Activated effector memory CD4-positive, alpha-beta T cell treated with Interleukin-2 at 50 U/mL for 16 hours (primary cell): Measurements from ENCODE around the gene PATJ.
"Not testable (repeated sequence)": the region's sequence is repeated elsewhere in the genome, so short reads cannot be mapped to it uniquely, and the experiment has no call there.

ENCODE experiments used
- DNase-seq: peaks from one replicate; pipeline ENCODE4 v3.0.0-alpha.2; 2020

PATJ gene

DNA sequence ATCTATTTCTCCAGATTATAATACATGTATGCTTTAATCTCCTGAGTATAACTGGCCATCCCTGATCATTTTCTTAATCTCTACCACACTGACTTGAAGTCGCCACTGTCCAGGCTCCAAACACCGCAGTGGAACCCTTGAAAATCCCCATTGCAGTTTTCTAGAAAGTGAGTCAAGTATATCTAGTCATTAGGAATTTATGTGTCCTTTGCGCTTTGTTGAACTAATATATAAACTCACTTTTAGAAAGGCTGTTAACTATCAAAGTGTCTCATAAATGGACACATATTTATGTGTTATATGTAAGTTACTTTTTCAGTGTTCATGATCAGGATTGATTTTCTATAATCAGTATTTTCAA, 211.5 kb downstream of the PATJ start:
- no peak for DNase-seq

DNA sequence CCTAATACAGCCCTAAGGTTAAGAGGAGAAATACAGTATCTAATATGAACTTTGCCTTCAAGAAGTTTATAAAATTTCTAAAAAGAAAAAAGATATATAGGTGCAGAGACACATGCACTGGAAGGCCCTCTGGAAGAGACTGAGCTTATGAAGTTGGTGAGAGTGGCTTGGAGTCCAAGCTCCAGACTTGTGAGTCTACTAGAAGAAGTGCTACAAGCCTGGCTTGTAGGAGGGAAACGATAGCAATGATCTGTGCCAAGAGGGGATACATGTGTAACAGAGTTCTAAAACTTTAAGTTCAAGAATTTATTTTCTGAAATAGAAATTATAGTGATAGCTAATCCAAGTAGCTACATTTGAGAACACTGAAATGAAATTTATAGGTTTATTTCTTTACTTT, 213.0 kb downstream of the PATJ start:
- no peak for DNase-seq

DNA sequence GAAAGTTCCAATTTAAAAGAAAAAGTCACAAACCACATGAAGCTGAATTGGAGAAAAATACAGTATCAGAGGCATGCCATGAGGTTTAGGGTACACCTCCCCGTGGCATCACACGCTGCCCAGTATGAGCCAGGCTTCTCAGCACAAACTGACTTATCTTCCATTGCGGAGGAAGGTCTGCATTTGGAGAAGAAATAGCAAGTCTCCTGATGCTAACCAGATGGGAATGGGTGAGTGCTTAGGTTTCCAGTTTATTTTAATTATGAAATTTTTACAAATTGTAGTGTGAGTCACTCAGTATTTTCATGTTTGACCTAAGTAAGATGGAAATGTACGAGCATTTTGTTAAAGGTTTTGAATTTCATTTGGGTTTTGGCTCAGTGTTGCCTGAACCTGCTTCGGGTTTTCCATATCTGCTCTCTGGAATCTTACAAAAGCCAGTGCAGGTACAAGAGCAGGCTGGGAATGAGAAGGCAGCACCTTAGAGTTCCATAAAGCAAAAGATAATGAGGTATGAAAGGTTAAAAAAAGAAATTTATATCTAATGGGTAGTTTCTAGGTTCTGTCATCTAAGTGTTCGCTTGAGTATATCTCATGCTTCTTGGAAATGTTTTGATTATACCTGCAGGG, 213.9 kb downstream of the PATJ start:
- DNase-seq, result no peak

DNA sequence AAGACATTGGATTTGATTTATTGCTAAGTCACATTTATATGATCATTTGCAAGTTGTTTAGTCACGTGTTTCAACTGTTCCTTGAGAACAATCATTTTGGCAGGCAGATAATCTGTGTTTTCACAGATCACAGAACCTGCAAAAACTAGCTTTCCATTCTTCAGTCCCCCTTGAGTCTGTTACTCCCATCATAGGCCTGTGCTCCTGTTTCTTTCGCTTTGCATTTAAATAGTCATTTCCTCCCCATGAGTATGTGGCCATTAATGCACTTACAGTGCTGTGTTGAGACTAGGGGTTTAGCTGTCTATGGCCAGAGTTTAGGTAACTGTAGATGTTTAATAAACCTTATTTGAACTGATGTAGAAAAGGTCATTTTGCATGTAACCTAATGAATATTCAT, 214.5 kb downstream of the PATJ start:
- DNase-seq, result no peak

DNA sequence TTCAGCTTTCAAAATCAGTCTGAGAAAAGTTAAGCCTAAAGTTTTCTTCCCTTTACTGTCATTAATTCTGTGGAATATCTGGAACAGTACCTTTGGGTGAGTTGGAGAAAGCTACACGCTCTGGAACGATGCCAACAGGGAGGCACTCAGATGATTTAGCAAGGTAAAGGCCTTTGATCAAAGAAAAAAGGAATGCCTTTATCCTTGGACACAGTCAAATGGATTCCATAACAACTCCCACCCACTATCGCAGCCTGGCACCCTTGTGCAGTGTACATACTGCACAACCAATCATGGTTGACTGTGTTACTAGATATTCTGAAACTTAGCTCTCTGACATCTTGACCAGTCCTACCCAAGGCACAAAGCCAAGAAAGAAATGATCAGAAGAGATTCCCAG, 218.7 kb downstream of the PATJ start:
- DNase-seq, result no peak

DNA sequence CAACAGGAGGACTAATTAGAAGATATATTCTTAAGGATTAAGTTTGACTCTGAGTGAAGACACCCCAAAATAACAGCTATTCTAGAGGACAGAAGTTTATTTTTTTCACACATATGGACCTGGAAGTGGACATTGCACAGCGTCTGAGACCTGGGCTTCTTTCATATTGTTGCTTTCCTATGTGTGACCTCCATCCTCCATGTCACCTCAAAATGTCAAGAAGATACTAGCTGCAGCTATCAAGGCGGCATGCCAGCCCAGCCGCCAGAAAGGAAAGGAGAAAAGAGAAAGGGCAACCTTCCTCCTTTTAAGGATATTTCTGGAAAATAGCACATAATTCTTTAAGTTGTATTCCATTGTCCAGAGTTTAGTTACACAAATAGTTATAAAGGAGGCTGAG, 220.4 kb downstream of the PATJ start:
- no peak for DNase-seq

DNA sequence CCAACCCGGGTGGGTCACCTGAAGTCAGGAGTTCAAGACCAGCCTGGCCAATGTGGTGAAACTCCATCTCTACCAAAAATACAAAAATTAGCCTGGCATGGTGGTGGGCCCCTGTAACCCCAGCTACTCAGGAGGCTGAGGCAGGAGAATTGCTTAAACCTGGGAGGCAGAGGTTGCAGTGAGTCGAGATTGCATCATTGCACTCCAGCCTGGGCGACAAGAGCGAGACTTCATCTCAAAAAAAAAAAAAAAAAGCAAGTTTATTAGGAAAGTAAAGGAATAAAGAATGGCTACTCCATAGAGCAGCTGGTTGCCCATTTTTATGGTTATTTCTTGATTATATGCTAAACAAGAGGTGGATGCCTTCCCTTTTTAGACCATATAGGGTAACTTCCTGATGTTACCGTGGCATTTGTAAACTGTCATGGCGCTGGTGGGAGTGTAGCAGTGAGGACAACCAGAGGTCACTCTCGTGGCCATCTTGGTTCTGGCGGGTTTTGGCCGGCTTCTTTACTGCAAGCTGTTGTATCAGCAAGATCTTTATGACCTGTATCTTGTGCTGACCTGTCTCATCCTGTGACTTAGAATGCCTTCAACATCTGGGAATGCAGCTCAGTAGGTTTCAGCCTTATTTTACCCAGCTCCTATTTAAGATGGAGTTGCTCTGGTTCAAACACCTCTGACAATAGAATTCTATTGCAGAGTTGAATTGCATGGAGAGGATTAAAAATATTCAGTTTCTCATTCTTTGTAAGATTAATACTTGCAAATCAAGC, 224.4 kb downstream of the PATJ start:
- not testable (repeated sequence) for DNase-seq

DNA sequence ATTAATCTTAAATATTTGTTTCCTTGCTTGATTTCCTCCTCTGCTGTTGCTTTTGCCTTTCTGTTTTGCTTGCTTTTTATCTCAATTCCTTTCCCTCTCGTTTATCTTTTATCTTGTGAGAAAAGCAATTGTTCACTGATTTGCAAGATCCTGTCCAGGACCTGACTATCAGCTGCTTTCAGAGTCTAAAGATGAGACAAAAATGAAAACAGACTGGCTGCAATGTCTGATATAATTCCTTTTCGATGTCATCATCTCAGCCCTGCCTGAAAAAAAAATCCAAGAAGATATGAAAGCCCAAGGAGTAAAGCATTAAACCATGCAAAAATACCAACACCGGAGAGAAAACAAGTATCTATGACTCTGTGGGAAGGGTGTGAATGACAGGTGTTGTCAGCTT, 225.5 kb downstream of the PATJ start:
- DNase-seq, result no peak

DNA sequence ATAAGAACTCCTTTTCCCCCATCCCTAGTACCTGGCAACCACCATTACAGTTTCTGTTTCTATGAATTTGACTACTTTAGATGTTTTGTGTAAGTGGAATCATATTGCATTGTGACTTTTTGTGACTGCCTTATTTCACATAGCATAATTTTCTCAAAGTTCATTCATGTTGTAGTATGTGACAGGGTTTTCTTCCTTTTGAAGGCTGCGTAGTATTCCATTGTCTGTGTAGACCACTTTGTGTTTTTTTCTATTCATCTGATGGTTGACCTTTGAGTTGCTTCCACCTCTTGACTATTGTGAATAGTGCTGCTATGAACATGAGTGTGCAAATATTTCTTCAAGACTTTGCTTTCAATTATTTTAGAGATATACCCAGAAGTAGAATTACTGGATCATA, 226.6 kb downstream of the PATJ start:
- DNase-seq, result no peak

DNA sequence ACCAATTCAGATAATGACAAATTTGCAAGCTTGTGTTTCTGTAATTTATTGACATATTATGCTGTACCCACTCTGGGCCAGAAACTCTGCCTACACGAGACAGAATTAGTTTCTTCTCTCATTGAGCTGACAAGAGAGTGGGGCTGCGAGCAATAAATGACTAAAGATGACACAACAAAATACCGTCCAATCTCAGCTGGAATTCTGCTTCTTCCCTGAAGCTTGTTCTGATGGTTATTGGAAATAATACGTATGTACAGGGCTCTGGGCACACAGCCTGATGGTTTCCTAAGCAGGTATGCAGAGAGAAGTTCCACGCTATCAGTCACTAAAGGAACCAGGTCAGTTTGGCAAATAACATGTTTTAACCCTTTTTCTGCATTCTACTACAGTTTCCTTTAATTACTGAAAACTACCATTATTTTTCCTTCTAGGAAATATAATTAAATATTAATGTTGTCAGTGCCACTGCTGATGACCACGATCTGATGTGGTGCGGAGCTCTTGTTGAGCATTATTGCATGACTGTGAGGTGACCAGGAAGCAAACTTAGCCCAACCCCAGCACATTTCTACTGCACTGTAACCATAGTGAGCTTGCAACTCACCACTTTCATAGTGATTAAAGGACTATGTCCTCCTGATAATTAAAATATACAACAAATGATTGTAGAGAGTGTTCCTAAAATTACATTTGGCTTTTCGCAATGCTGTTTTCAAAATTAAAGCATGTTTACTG, 231.0 kb downstream of the PATJ start:
- DNase-seq, result no peak

DNA sequence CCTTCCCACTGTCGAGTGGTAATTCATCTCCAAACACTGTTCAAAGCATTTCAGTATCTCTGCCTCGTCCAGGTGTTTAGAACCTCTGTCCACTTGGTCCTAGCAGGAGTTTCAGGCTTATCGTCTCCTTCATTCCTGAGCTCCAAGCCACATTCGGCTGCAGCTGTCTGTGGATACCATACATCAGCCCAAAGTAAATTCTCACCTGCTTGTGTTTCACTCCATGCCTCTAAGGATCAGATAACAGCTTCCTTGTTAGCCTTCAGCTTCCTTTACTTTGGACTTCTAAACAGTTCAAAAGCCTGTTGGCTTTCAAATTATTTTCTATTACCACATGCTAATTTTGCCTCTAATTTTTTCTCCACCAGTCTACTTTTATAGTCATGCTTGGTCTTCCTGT, 233.4 kb downstream of the PATJ start:
- DNase-seq, result no peak

DNA sequence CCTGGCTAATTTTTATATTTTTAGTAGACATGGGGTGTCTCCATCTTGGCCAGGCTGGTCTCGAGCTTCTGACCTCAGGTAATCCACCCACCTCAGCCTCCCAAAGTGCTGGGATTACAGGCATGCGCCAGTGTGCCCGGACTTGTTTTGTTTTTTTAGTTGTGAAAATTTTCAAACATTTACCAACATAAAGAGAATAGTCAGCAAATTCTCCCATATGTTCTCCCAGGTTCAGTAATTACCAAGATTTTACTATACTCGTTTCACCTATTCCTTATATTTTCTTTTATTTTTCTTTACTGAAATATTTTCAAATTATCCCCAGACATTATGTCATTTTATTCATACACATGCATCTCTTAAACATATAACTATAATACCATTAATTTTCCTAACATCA, 234.3 kb downstream of the PATJ start:
- DNase-seq, result no peak

DNA sequence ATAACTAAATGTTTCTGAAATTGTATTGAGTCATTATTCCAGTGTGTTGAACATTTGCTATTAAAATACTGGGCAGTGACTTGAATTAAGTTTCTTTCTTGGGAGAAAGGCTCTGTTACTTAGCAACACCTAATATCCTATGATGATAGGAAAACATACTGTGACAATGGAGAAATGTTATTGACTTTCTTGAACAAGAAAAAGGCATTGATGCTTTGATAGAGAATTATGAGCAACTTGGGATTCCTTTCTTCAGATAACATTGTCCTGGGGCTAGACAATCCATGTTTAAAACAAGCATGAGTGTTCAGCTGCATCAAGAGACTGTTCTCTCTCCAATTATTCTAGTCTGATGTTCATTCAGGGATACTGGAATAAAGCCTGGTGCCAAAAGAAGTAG, 236.5 kb downstream of the PATJ start:
- no peak for DNase-seq

DNA sequence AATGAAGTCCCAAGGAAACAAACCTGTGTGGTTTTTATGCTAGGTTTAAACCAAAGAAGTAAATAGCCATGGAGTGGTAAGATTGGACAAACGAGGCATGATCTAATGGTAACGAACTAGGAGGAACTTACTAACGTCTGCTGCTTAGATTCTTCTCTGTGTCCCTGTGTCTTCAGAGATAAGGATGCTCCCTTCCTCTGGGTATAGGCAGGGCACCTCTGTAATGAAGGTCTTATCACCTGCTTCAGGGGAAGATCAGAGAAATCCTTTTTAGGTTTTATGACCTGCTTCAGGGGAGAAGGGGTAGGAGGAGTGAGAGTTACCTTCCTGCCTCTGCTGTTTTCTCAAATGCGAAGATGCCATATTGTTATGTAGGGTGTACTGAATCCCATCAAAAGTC, 237.4 kb downstream of the PATJ start:
- DNase-seq, result no peak

DNA sequence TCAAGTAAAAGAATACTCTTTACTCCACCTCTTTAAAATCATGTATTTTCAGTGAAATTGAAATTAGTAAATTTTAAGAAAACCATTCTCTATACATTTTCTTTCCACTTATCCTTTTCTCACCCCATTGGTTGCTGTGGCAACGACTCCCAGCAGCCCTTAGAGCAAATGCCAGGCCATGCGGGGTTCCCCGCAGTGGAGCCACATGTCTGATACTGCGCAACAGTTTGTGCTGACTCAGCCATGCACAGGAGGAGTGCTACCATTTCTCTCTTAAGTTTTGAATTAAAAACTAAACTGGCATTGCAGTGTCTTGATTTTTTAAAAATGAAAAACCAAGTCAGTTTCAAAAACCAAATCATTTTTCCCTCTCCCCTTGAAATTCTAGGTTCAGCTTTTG, 238.3 kb downstream of the PATJ start:
- no peak for DNase-seq

DNA sequence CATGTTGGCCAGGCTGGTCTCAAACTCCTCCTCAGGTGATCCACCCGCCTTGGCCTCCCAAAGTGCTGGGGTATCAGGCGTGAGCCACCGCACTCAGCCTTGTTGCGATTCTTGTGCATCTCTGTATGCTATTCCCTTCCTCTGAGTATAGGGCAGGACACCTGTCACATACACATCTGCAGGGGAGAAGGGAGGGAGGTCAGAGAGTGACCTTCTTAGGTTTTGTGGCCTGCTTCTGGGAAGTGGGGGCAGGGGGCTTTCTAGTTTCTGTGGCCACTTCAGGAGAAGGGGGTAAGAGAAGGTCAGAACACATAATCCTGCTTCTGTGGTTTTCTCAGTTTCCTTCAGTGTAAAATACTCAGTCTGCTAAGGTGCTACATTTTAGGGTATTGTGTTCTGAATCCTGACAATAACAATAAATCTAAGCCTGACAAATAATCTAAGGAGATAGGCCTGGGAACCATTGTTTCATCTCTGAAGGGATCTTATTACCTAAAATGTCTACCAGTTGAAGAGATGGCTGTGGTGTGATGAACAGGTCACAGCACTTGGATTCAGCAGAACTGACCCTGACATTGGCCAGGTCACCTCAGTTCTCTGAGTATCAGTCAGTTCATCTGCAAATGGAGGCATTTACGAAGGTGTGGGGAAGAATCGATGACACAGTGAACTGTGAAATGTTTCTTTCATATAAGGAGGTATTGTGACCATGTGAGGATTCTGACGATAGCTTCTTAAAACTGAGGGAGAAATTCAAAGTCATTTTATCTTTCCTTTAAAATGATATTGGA, 239.8 kb downstream of the PATJ start:
- no peak for DNase-seq

DNA sequence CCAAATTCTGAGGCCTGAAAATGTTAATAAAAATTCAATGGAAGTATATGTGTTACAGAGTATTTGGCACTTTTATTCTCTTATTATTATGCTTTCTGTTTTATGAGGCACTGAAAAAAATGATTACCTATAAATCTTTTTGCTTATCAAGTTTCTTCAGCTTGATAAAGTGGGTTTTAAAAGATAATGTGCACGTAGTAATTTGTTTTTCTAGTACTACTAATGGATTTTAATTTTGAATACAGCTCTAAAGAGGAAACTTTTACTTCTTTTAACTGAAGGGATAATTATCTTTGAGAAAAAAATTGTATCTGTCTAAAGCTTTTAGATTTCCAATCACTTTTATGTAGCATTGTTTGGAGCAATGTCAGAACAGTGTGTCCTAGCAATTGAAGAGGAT, 241.0 kb downstream of the PATJ start:
- no peak for DNase-seq

DNA sequence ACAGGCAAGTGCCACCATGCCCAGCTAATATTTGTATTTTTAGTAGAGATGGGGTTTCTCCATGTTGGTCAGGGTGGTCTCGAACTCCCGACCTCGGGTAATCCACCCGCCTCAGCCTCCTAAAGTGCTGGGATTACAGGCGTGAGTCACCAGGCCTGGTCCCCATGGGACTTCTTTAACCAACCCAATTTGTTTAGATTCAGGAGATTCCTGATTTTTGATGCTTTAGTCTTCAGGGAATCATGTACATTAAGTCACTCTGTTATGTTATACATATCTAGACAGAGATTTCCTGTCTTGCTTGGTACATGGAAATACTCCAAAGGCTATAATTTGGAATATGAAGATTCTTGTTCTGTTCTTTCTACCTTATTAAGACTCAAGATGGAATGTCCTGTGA, 250.0 kb downstream of the PATJ start:
- no peak for DNase-seq

DNA sequence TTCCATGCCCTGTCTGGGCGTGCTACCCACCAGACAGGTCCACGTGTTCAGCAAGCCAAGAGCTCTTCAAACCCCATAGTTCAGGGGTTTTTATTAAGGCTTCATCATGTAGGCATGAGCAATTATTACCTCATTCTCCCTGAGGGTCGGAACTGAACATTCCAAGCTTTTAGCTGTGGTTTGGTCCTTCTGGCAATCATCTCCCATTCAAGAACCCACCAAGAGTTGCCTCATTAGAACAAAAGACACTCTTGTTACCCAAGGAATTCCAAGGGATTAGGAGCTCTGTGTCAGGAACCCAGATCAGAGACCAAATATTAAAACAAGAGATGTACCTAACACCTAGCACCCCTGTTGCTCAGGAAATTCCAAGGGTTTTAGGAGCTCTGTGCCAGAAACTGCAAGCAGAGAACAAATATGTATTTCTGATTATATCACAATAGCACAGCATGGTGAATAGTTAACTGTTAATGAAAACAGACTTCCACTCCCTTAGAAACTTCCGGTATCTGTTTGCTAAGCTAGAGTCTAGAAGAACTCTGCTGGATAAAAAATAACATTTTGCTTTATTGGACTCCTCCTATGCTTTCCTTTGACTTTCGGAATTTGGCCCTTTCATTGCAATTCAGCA, 251.2 kb downstream of the PATJ start:
- DNase-seq, result no peak

DNA sequence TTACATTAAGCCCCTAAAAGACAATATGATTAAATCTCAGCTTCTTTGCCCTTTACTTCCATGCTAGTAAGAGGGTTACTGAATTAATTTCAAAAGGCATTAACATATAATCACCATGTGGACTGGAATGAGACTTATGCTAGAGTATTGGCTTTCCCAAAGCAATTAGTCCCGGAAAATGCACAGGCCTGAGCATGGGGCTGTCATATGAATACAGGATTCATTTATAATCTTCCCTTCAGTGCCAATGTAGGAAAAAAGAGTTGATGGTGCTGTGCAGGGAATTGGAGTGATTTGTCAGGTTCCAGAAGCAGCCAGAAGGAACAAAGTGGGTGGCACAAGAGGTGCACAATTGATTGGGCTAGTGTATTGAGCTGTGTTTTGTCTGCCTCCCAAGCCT, 253.4 kb downstream of the PATJ start:
- no peak for DNase-seq

DNA sequence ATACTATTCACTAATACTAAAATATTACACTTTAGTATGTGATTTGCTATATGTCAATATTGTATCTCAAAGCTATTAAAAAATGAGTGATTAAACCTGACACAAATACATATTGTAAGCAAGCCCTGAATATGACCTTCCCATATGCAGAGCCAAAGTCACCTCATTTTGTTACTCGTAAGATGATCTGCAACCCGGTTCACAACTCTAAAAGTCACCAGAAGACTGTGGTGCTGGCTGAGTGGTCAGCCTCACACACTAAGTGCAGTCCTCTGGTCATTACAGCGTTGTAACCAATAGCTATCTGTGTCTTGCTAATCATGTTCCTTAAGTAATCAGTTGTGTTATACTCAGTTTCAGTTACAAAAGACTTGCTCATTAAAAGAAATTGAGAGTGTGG, 254.8 kb downstream of the PATJ start:
- no peak for DNase-seq

DNA sequence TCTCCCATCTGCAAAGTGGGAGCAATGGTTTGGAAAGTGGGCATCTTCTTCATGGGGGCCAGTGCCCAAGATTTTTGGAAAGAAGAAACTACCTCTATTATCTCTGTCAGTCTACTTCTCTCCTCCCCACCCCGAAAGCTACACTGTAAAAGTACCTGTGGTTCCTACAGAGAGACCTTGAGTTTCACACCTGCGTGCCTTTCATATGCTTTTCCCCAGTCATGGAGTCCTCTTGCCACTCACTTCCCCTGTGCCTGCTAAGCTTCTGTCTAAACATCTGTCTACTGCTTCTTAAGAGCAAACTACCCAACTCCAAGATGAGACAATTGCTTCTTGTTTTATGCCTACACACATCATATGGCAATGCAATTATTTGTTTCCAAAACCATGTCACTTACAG, 261.5 kb downstream of the PATJ start:
- no peak for DNase-seq

DNA sequence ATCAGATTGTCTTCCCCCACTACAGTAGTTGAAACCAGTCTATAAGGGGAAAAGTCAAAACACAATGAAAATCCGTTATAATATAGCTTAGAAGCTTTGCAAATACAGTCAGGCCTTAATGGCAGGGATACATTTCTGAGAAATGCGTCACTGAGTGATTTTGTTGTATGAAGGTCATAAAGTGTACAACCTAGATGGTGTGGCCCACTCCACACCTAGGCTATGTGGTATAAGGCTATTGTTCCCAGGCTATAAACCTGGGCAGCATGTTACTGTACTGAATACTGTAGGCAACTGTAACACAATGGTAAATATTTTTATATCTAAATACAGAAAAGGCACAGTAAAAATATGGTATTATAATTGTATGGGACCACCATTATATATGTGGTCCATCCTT, 264.4 kb downstream of the PATJ start:
- DNase-seq, result no peak
